ENCODE measurements around the gene REXO2.

GRCh38 chr11:114452399-114452798, 13.1 kb downstream of the REXO2 start:
- no peak for TF ChIP-seq POLR2AphosphoS5 (IDR thresholded peaks at IDR 0.05; ENCODE audit: low read depth, low read length)
- TF ChIP-seq MYC (CRISPR knock-in tag; IDR thresholded peaks at IDR 0.05; ENCODE audit: borderline replicate concordance): no peak
- no peak for TF ChIP-seq RFX3 (CRISPR knock-in tag; IDR thresholded peaks at IDR 0.05)
- no peak for TF ChIP-seq HMG20A (CRISPR knock-in tag; IDR thresholded peaks at IDR 0.05; ENCODE audit: borderline replicate concordance)

All from HepG2 (cell line).